ENCODE results near the gene IMPA2.
"Not testable (repeated sequence)": the region's sequence is repeated elsewhere in the genome, so short reads cannot be mapped to it uniquely, and the experiment has no call there.

IMPA2 gene

GRCh38 chr18:12053289-12053688 is 72.0 kb downstream of the IMPA2 start:
- no peak for DNase-seq

- DNase-seq: no peak
These were observed 75.0 kb downstream of the IMPA2 start for GRCh38 chr18:12056034-12056883.

- no peak for DNase-seq
These were observed 75.6 kb downstream of the IMPA2 start for GRCh38 chr18:12056884-12057402.

GRCh38 chr18:12057419-12058039 is 76.2 kb downstream of the IMPA2 start:
- DNase-seq: no peak

- no peak for DNase-seq
These were observed 78.3 kb downstream of the IMPA2 start for GRCh38 chr18:12059334-12060181.

GRCh38 chr18:12060182-12060870 is 79.0 kb downstream of the IMPA2 start:
- no peak for DNase-seq

GRCh38 chr18:12061685-12062084 is 80.4 kb downstream of the IMPA2 start:
- DNase-seq: no peak

GRCh38 chr18:12062974-12063373 is 81.7 kb downstream of the IMPA2 start:
- DNase-seq: no peak

GRCh38 chr18:12064086-12064763 is 82.9 kb downstream of the IMPA2 start:
- no peak for DNase-seq

- DNase-seq: no peak
These were observed 84.1 kb downstream of the IMPA2 start for GRCh38 chr18:12065397-12065796.

GRCh38 chr18:12066910-12067511 is 85.7 kb downstream of the IMPA2 start:
- DNase-seq: no peak

- no peak for DNase-seq
These were observed 86.4 kb downstream of the IMPA2 start for GRCh38 chr18:12067671-12068070.

GRCh38 chr18:12068316-12068949 is 87.1 kb downstream of the IMPA2 start:
- DNase-seq: not testable (repeated sequence)

GRCh38 chr18:12068950-12069320 is 87.6 kb downstream of the IMPA2 start:
- DNase-seq: no peak

- not testable (repeated sequence) for DNase-seq
These were observed 89.8 kb downstream of the IMPA2 start for GRCh38 chr18:12071066-12071465.

- DNase-seq: no peak
These were observed 91.7 kb downstream of the IMPA2 start for GRCh38 chr18:12072996-12073395.

- no peak for DNase-seq
These were observed 93.4 kb downstream of the IMPA2 start for GRCh38 chr18:12074736-12075135.

- DNase-seq: no peak
These were observed 95.3 kb downstream of the IMPA2 start for GRCh38 chr18:12076424-12077140.

- not testable (repeated sequence) for DNase-seq
These were observed 96.7 kb downstream of the IMPA2 start for GRCh38 chr18:12077994-12078393.

GRCh38 chr18:12079491-12080237 is 98.4 kb downstream of the IMPA2 start:
- no peak for DNase-seq
